ENCODE results near the gene C10orf95. TPM values are rescaled to one million over a fixed set of nuclear protein-coding genes. Genes with fewer than 3 reads are reported as not detected.
A peak's percentile ranks its signal among the peaks of the same experiment; 100 is the strongest.

C10orf95 gene
- total and polyA plus RNA-seq, 2 of the 13 experiments (the other 11 are each of a cell fraction or from before 2014, with no cell fraction given), result 0.05 to 0.07 TPM

GRCh38 chr10:102449321-102450123 lies 1.8 kb downstream of the C10orf95 start (continued):
- TF ChIP-seq, protein P1, sequence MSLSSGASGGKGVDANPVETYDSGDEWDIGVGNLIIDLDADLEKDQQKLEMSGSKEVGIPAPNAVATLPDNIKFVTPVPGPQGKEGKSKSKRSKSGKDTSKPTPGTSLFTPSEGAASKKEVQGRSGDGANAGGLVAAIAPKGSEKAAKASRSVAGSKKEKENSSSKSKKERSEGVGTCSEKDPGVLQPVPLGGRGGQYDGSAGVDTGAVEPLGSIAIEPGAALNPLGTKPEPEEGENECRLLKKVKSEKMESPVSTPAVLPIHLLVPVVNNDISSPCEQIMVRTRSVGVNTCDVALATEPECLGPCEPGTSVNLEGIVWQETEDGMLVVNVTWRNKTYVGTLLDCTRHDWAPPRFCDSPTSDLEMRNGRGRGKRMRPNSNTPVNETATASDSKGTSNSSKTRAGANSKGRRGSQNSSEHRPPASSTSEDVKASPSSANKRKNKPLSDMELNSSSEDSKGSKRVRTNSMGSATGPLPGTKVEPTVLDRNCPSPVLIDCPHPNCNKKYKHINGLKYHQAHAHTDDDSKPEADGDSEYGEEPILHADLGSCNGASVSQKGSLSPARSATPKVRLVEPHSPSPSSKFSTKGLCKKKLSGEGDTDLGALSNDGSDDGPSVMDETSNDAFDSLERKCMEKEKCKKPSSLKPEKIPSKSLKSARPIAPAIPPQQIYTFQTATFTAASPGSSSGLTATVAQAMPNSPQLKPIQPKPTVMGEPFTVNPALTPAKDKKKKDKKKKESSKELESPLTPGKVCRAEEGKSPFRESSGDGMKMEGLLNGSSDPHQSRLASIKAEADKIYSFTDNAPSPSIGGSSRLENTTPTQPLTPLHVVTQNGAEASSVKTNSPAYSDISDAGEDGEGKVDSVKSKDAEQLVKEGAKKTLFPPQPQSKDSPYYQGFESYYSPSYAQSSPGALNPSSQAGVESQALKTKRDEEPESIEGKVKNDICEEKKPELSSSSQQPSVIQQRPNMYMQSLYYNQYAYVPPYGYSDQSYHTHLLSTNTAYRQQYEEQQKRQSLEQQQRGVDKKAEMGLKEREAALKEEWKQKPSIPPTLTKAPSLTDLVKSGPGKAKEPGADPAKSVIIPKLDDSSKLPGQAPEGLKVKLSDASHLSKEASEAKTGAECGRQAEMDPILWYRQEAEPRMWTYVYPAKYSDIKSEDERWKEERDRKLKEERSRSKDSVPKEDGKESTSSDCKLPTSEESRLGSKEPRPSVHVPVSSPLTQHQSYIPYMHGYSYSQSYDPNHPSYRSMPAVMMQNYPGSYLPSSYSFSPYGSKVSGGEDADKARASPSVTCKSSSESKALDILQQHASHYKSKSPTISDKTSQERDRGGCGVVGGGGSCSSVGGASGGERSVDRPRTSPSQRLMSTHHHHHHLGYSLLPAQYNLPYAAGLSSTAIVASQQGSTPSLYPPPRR (CRISPR knock-in tag; IDR thresholded peaks at IDR 0.05; ENCODE audit: borderline replicate concordance), result no peak
- TF ChIP-seq, protein P2, sequence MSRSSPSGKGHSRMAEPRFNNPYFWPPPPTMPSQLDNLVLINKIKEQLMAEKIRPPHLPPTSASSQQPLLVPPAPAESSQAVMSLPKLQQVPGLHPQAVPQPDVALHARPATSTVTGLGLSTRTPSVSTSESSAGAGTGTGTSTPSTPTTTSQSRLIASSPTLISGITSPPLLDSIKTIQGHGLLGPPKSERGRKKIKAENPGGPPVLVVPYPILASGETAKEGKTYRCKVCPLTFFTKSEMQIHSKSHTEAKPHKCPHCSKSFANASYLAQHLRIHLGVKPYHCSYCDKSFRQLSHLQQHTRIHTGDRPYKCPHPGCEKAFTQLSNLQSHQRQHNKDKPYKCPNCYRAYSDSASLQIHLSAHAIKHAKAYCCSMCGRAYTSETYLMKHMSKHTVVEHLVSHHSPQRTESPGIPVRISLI (CRISPR knock-in tag; IDR thresholded peaks at IDR 0.05; ENCODE audit: borderline replicate concordance), result peak; percentile 93
- TF ChIP-seq WIZ (CRISPR knock-in tag; IDR thresholded peaks at IDR 0.05) (no peak), THAP11 (CRISPR knock-in tag; IDR thresholded peaks at IDR 0.05) (no peak), ZNF788 (CRISPR knock-in tag; IDR thresholded peaks at IDR 0.05; ENCODE audit: borderline replicate concordance) (no peak), ASH2L (IDR thresholded peaks at IDR 0.05; ENCODE audit: insufficient read length, low read depth, low read length) (peak; percentile 0), ATF4 (CRISPR knock-in tag; IDR thresholded peaks at IDR 0.05) (no peak), ZNF703 (CRISPR knock-in tag; IDR thresholded peaks at IDR 0.05; ENCODE audit: borderline replicate concordance) (no peak), TAF15 (IDR thresholded peaks at IDR 0.05; ENCODE audit: low read depth, low read length, poor library complexity, severe bottlenecking) (no peak), POGZ (CRISPR knock-in tag; IDR thresholded peaks at IDR 0.05) (no peak), ELF3 (CRISPR knock-in tag; IDR thresholded peaks at IDR 0.05) (no peak), SP4 (CRISPR knock-in tag; IDR thresholded peaks at IDR 0.05) (no peak), ZNF468 (CRISPR knock-in tag; IDR thresholded peaks at IDR 0.05) (no peak), ZNF460 (CRISPR knock-in tag; IDR thresholded peaks at IDR 0.05; ENCODE audit: borderline replicate concordance) (no peak), RFX3 (CRISPR knock-in tag; IDR thresholded peaks at IDR 0.05) (no peak), ZNF605 (CRISPR knock-in tag; IDR thresholded peaks at IDR 0.05) (0 out of 2 replicates have a peak, but pooled peaks have one; percentile 29)
- TF ChIP-seq, protein P3, sequence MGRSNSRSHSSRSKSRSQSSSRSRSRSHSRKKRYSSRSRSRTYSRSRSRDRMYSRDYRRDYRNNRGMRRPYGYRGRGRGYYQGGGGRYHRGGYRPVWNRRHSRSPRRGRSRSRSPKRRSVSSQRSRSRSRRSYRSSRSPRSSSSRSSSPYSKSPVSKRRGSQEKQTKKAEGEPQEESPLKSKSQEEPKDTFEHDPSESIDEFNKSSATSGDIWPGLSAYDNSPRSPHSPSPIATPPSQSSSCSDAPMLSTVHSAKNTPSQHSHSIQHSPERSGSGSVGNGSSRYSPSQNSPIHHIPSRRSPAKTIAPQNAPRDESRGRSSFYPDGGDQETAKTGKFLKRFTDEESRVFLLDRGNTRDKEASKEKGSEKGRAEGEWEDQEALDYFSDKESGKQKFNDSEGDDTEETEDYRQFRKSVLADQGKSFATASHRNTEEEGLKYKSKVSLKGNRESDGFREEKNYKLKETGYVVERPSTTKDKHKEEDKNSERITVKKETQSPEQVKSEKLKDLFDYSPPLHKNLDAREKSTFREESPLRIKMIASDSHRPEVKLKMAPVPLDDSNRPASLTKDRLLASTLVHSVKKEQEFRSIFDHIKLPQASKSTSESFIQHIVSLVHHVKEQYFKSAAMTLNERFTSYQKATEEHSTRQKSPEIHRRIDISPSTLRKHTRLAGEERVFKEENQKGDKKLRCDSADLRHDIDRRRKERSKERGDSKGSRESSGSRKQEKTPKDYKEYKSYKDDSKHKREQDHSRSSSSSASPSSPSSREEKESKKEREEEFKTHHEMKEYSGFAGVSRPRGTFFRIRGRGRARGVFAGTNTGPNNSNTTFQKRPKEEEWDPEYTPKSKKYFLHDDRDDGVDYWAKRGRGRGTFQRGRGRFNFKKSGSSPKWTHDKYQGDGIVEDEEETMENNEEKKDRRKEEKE (IDR thresholded peaks at IDR 0.05), result no peak
